GM19452 (cell line): ENCODE results near the gene CERKL.

Experiments
- ATAC-seq: cut with Tn5 transposase; IDR thresholded peaks from one replicate; pipeline ENCODE4 v1.9.1; 2021; ENCODE audit not compliant: unreplicated experiment

Gene CERKL

GRCh38 chr2:181523756-181524155 lies 133.1 kb downstream of the CERKL start:
- no peak for ATAC-seq

- ATAC-seq = no peak
Observed at GRCh38 chr2:181520253-181520652, 136.7 kb downstream of the CERKL start.

- no peak for ATAC-seq
Observed at GRCh38 chr2:181517685-181518301, 139.1 kb downstream of the CERKL start.

- ATAC-seq = no peak
Observed at GRCh38 chr2:181516992-181517391, 139.9 kb downstream of the CERKL start.

GRCh38 chr2:181515719-181516118 lies 141.2 kb downstream of the CERKL start:
- no peak for ATAC-seq

- no peak for ATAC-seq
Observed at GRCh38 chr2:181500201-181500600, 156.7 kb downstream of the CERKL start.

- no peak for ATAC-seq
Observed at GRCh38 chr2:181499231-181499630, 157.7 kb downstream of the CERKL start.
